DOHH2 (cell line): ENCODE data around the gene DGCR2.

ENCODE experiments used
- H3F3A ChIP-seq: fragments of 200-600 bp; sonication (generic), shearing (Covaris generic); 2 replicates; pipeline ENCODE4 v1.6.0; 2016; ENCODE audit warnings: antibody characterized with exemption, mild to moderate bottlenecking; ENCODE audit not compliant: control insufficient read depth, insufficient read depth
- H3K27ac ChIP-seq: fragments of 200-600 bp; sonication (generic); 2 replicates; pipeline ENCODE4 v1.5.1; 2014; ENCODE audit warnings: low read depth, mild to moderate bottlenecking, low read length, moderate library complexity
- H3K27me3 ChIP-seq: fragments of 200-600 bp; sonication (generic); 2 replicates; pipeline ENCODE4 v1.6.1; 2014; ENCODE audit warnings: mild to moderate bottlenecking, low read length, mixed read lengths; ENCODE audit not compliant: control insufficient read depth
- H3K36me3 ChIP-seq: fragments of 200-600 bp; sonication (generic); 2 replicates; pipeline ENCODE4 v1.6.1; 2014; ENCODE audit warnings: mild to moderate bottlenecking, low read length, moderate library complexity, mixed read lengths; ENCODE audit not compliant: control insufficient read depth
- H3K4me1 ChIP-seq: fragments of 200-600 bp; sonication (generic); 2 replicates; pipeline ENCODE4 v1.6.1; 2014; ENCODE audit warnings: mild to moderate bottlenecking, low read length, mixed read lengths; ENCODE audit not compliant: control insufficient read depth
- H3K4me2 ChIP-seq: fragments of 200-600 bp; sonication (generic); 2 replicates; pipeline ENCODE4 v1.6.0; 2014; ENCODE audit warnings: mild to moderate bottlenecking, low read length, moderate library complexity
- H3K4me3 ChIP-seq: fragments of 200-600 bp; sonication (generic); 2 replicates; pipeline ENCODE4 v1.5.1; 2014; ENCODE audit warnings: mild to moderate bottlenecking, low read length, mixed read lengths
- H3K79me2 ChIP-seq: fragments of 200-600 bp; sonication (generic); 2 replicates; pipeline ENCODE4 v1.6.1; 2014; ENCODE audit warnings: mild to moderate bottlenecking, low read length, mixed read lengths; ENCODE audit not compliant: control insufficient read depth
- H3K9me2 ChIP-seq: fragments of 200-600 bp; sonication (generic); replicated peaks from 2 replicates; pipeline ENCODE4 v1.6.1; 2014; ENCODE audit warnings: mild to moderate bottlenecking, low read length, mixed read lengths; ENCODE audit not compliant: control insufficient read depth
- H3K9me3 ChIP-seq: fragments of 200-600 bp; sonication (generic); 2 replicates; pipeline ENCODE4 v1.6.1; 2014; ENCODE audit warnings: antibody characterized with exemption, low read length, mixed read lengths; ENCODE audit not compliant: control insufficient read depth, insufficient read depth
- H4K20me1 ChIP-seq: fragments of 200-600 bp; sonication (generic); 2 replicates; pipeline ENCODE4 v1.6.0; 2014; ENCODE audit warnings: low read depth, mild to moderate bottlenecking, antibody characterized with exemption, low read length, moderate library complexity; ENCODE audit not compliant: control insufficient read depth, insufficient read depth
- CTCF ChIP-seq: fragments of 200-600 bp; sonication (generic); IDR thresholded peaks from one replicate; pipeline ENCODE4 v1.5.1; 2014; ENCODE audit warnings: antibody characterized with exemption, mild to moderate bottlenecking, low read depth, low read length; ENCODE audit not compliant: poor library complexity, severe bottlenecking
- EZH2phosphoT487 ChIP-seq: fragments of 200-600 bp; sonication (generic); IDR thresholded peaks from 2 replicates; pipeline ENCODE4 v1.6.1; 2017; ENCODE audit warnings: borderline replicate concordance, mild to moderate bottlenecking, antibody characterized with exemption, low read length, moderate library complexity, mixed read lengths

Gene DGCR2

DNA sequence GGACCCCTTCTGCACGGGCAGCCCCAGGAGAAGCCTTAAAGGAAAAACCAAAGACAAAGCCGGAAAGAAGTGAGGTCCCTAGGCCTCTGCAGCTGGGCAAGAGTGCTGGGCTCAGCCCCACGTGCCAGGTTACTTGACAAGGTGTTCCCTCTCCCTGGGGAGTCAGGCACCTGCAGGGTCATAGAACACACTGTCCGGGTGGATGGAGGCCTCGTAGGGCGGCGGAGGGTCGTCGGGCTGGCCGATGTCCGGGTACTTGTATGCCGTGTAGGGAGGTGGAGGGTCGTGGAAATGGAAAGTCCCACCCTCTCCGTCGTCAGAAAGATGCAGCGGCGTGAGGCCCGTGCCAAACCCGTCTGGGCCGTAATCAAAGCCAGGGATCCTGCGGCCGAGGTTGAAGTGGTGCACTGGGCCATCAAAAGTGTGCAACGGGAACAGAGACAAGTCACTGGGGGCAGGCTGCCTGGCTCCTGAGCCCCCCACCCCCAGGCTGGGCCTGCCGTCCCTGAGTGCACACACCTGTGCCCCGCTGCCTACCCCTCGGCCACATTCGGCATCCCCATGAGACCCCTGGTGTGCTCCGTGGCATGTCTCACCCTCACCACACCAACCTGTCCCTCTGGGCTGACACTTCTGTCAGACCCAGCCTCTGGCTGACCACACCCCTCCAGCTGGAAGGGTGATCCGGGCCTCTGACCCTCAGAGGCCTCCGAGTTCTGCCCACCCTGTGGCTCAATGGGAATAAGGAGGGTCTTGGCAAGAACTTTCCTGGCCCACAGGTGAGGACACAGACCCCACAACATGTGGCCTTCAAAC is 81.1 kb downstream of the DGCR2 start:
- Histone ChIP-seq H3K9me3 (no peaks in the 10 kb centered on the region), H3K36me3 (peaks cover 25% of the 10 kb centered on the region), H3K27me3 (no peaks in the 10 kb centered on the region), H4K20me1 (0 out of 2 replicates have a peak, but pooled peaks cover 3% of the 10 kb centered on the region), H3K4me3 (no peak overlapping the region), H3K4me1 (no peaks in the 10 kb centered on the region), H3K27ac (no peak overlapping the region), H3K9me2 (no peaks in the 10 kb centered on the region), H3F3A (no peaks in the 10 kb centered on the region), H3K79me2 (no peaks in the 10 kb centered on the region), H3K4me2 (no peak overlapping the region)
- TF ChIP-seq EZH2phosphoT487 (no peak), CTCF (no peak)

- Histone ChIP-seq H3K79me2 (no peaks in the 10 kb centered on the region), H3K9me3 (no peaks in the 10 kb centered on the region), H3F3A (no peaks in the 10 kb centered on the region), H3K9me2 (no peaks in the 10 kb centered on the region), H4K20me1 (0 out of 2 replicates have a peak, but pooled peaks cover 3% of the 10 kb centered on the region), H3K4me2 (no peak overlapping the region), H3K36me3 (peaks cover 20% of the 10 kb centered on the region), H3K4me1 (no peaks in the 10 kb centered on the region), H3K27ac (no peak overlapping the region), H3K4me3 (no peak overlapping the region), H3K27me3 (no peaks in the 10 kb centered on the region)
- TF ChIP-seq EZH2phosphoT487 = no peak
- TF ChIP-seq CTCF = no peak
Observed at GRCh38 chr22:19040391-19040861, 81.8 kb downstream of the DGCR2 start.

GRCh38 chr22:19039796-19040280 is 82.4 kb downstream of the DGCR2 start:
- Histone ChIP-seq H3K9me3 (no peaks in the 10 kb centered on the region), H4K20me1 (0 out of 2 replicates have a peak, but pooled peaks cover 3% of the 10 kb centered on the region), H3K27me3 (no peaks in the 10 kb centered on the region), H3K4me1 (no peaks in the 10 kb centered on the region), H3K36me3 (peaks cover 14% of the 10 kb centered on the region), H3K4me3 (no peak overlapping the region), H3K4me2 (no peak overlapping the region), H3K27ac (no peak overlapping the region), H3K79me2 (no peaks in the 10 kb centered on the region), H3F3A (no peaks in the 10 kb centered on the region), H3K9me2 (no peaks in the 10 kb centered on the region)
- no peak for TF ChIP-seq CTCF
